ENCODE measurements around the gene NOS1AP. TPM values are rescaled to one million over a fixed set of nuclear protein-coding genes. Genes with fewer than 3 reads are reported as not detected.

Gene NOS1AP
- total RNA-seq, 4 donors from 2014 or later, result 8.5 to 34.8 (median 14.1) TPM

DNA sequence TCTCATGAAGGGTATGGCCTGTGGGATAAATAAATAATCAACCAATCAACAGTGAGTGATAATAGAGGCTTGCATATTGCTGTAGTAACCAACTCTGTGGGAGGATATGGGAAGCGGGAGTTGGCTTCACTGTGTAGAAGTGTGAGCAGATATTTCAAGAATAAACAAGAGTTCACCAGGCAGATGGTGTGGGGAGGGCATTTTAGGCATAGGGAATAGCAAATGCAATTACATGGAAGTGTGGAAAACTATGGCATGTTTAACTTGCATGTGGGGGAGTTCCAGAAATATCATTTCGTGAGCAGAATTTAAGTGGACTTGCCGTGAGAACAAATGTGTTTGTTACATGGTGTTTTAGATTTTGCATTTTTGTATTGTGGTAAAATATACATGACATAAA is 211.9 kb downstream of the NOS1AP start:
- no peak for DNase-seq
- WGBS, 2 donors (ENCODE audit: low coverage in 1 of 2), result 73 to 91% methylated on average over 3 of the region's 3 CpGs
- intact Hi-C loops (cut with DNase I; ENCODE audit: low total_unique reads), result no loop called here
- H3K4me1 ChIP-seq, result peaks cover 15 to 27% (median 21%) of the 10 kb centered on the region in 4 donors
- TF ChIP-seq EP300 (IDR thresholded peaks at IDR 0.05; ENCODE audit: low read depth) (no peak), POLR2A (IDR thresholded peaks at IDR 0.05) (no peak), POLR2AphosphoS5 (IDR thresholded peaks at IDR 0.05) (no peak)
- TF ChIP-seq, protein P1, sequence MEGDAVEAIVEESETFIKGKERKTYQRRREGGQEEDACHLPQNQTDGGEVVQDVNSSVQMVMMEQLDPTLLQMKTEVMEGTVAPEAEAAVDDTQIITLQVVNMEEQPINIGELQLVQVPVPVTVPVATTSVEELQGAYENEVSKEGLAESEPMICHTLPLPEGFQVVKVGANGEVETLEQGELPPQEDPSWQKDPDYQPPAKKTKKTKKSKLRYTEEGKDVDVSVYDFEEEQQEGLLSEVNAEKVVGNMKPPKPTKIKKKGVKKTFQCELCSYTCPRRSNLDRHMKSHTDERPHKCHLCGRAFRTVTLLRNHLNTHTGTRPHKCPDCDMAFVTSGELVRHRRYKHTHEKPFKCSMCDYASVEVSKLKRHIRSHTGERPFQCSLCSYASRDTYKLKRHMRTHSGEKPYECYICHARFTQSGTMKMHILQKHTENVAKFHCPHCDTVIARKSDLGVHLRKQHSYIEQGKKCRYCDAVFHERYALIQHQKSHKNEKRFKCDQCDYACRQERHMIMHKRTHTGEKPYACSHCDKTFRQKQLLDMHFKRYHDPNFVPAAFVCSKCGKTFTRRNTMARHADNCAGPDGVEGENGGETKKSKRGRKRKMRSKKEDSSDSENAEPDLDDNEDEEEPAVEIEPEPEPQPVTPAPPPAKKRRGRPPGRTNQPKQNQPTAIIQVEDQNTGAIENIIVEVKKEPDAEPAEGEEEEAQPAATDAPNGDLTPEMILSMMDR (IDR thresholded peaks at IDR 0.05), result no peak
- no peaks in the 10 kb centered on the region for H3K27me3 ChIP-seq
- no peaks in the 10 kb centered on the region for H3K9me3 ChIP-seq
- in situ Hi-C loops (cut with MboI; ENCODE audit: low pct_ligation_motif_present in 1 of 4, low pct_unique_long_range_greater_than_20kb in 1 of 4, low sequenced_read_pairs in 3 of 4), result no loop called here
- H3K4me3 ChIP-seq, result no peak overlapping the region
- no peak overlapping the region for H3K27ac ChIP-seq
- H3K36me3 ChIP-seq, result no peaks in the 10 kb centered on the region

DNA sequence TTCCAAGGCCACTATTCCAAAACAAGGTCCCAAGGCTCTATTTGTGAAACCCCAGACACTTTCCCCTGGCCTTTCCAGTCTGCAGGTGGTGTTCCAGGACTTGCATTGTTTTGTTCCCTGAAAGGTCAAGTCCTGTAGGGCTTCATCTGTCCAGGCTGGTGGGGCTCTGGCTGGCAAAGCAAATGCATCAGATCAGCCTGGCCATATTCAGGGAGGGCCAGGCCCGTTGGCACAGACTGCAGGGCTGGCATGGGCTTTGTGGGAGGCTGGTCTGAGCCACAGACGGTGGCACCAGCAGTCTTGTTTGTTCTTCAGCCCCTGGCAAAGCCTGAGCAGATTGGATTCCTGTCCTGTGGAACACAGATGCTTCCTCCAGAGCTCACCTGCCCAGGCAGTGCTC is 214.2 kb downstream of the NOS1AP start:
- Histone ChIP-seq H3K9me3 (no peaks in the 10 kb centered on the region), H3K27ac (peak overlapping the region in 1 of 4 donors; percentile 72), H3K4me1 (peaks cover 15 to 27% (median 21%) of the 10 kb centered on the region in 4 donors), H3K4me3 (no peak overlapping the region), H3K36me3 (no peaks in the 10 kb centered on the region), H3K27me3 (no peaks in the 10 kb centered on the region)
- WGBS, 2 donors (ENCODE audit: low coverage in 1 of 2), result 69% methylated on average over 2 of the region's 2 CpGs; no CpG with 5 or more reads in 1 of the 2 donors
- TF ChIP-seq POLR2A (IDR thresholded peaks at IDR 0.05) (no peak), POLR2AphosphoS5 (IDR thresholded peaks at IDR 0.05) (no peak), EP300 (IDR thresholded peaks at IDR 0.05; ENCODE audit: low read depth) (no peak)
- TF ChIP-seq, protein P1 (IDR thresholded peaks at IDR 0.05), result no peak
- no peak for DNase-seq
- intact Hi-C loops (cut with DNase I; ENCODE audit: low total_unique reads), result no loop called here
- in situ Hi-C loops (cut with MboI; ENCODE audit: low pct_ligation_motif_present in 1 of 4, low pct_unique_long_range_greater_than_20kb in 1 of 4, low sequenced_read_pairs in 3 of 4), result no loop called here

DNA sequence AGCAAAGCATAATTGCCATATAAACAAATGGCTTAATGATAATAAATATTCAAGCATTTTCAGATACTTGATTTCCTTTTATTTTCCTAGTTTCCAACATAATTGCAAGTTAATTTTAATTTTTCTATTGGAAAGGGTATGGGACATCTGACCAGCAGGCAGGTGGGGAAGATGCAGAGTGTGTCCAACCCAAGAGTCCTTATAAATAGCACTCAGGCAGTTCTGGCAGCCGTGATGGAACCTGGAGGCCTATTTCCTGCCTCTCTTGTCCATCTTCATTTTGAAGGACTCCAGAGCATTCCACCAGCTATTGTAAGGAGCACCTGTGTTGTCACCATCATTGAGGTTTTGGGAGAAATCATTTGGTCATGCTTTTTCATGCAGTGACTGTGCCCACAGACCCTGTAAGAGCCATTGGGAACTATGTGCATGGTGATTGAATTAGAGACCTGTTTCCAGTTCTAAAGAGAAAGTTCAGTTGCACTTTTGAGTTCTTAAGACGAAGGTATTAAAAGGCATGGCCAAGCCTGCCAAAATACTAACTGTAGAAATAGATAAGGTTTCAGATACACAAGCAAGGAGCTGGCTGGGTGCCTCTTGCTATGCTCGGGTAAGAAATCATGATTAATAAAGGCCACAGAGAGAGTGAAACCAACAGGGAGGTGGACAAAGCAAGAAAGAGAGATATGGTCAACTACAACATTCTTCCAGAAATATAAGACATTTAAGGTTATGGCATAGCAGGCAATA is 214.9 kb downstream of the NOS1AP start:
- Histone ChIP-seq H3K36me3 (no peaks in the 10 kb centered on the region), H3K4me3 (no peak overlapping the region), H3K9me3 (no peaks in the 10 kb centered on the region), H3K27me3 (no peaks in the 10 kb centered on the region), H3K27ac (peak overlapping the region; percentile 47 to 72 (median 68)), H3K4me1 (peaks cover 15 to 27% (median 21%) of the 10 kb centered on the region in 4 donors)
- DNase-seq, result no peak
- TF ChIP-seq POLR2AphosphoS5 (IDR thresholded peaks at IDR 0.05) (no peak), POLR2A (IDR thresholded peaks at IDR 0.05) (no peak), EP300 (IDR thresholded peaks at IDR 0.05; ENCODE audit: low read depth) (no peak)
- TF ChIP-seq, protein P1 (IDR thresholded peaks at IDR 0.05), result no peak
- intact Hi-C loops (cut with DNase I; ENCODE audit: low total_unique reads), result no loop called here
- whole genome bisulfite sequencing, 2 donors (ENCODE audit: low coverage in 1 of 2), result 43 to 47% methylated on average over 1 to 3 of the region's 3 CpGs
- in situ Hi-C loops (cut with MboI; ENCODE audit: low pct_ligation_motif_present in 1 of 4, low pct_unique_long_range_greater_than_20kb in 1 of 4, low sequenced_read_pairs in 3 of 4), result no loop called here

DNA sequence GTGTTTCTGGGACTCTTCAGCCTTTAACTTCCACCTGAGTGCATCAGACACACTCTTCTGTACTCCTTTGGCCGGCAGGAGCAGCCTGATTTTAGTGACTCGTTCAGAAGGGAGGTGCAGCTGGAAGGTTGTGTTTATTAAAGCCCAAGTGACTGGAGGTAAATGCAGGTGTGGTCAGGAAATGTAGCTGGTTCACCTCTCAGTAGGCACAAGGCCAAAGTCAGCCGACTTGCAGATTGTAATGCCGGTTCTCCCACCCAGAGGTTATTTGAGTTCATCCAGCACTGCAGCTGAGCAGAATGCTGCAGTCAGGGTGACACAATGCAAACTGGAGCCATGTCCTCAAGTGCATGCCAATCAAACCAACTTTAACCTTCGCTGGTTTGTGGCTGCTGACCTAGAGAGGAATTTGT is 215.7 kb downstream of the NOS1AP start:
- Histone ChIP-seq H3K27ac (peak overlapping the region; percentile 47 to 72 (median 68)), H3K4me3 (no peak overlapping the region), H3K36me3 (no peaks in the 10 kb centered on the region), H3K9me3 (no peaks in the 10 kb centered on the region), H3K4me1 (peaks cover 15 to 27% (median 21%) of the 10 kb centered on the region in 4 donors), H3K27me3 (no peaks in the 10 kb centered on the region)
- TF ChIP-seq, protein P1 (IDR thresholded peaks at IDR 0.05), result peak in 2 of 5 experiments; percentile 12 to 42
- TF ChIP-seq POLR2AphosphoS5 (IDR thresholded peaks at IDR 0.05), result peak in 2 of 3 donors; percentile 51 to 53
- TF ChIP-seq POLR2A (IDR thresholded peaks at IDR 0.05), result peak; percentile 22
- TF ChIP-seq EP300 (IDR thresholded peaks at IDR 0.05; ENCODE audit: low read depth), result no peak
- 20 to 32% methylated on average over 1 to 5 of the region's 5 CpGs for WGBS, 2 donors (ENCODE audit: low coverage in 1 of 2)
- intact Hi-C loops (cut with DNase I; ENCODE audit: low total_unique reads), result no loop called here
- in situ Hi-C loops (cut with MboI; ENCODE audit: low pct_ligation_motif_present in 1 of 4, low pct_unique_long_range_greater_than_20kb in 1 of 4, low sequenced_read_pairs in 3 of 4), result no loop called here
- peak; percentile 83 for DNase-seq

Data from transverse colon (tissue), 4 donors.